Stomach (tissue), 9 donors: ENCODE results near the gene CD59. TPM values are rescaled to one million over a fixed set of nuclear protein-coding genes. Genes with fewer than 3 reads are reported as not detected.

Source experiments
- DNase-seq, 2 donors: peaks; one replicate each; pipeline versions ENCODE4 v3.0.0 to v3.0.0-alpha.2; 2013 to 2019
- H3K27ac ChIP-seq, 5 donors: fragments of 200-600 bp in 4 of 5; sonication (generic) in 4 of 5; one replicate each; pipeline ENCODE4 v1.5.1; 2013 to 2019; ENCODE audit warnings: mild to moderate bottlenecking in 1 of 5, moderate library complexity in 1 of 5
- H3K27me3 ChIP-seq, 3 donors: fragments of 200-600 bp; sonication (generic); one replicate each; pipeline ENCODE4 v1.5.1; 2017 to 2019; ENCODE audit warnings: mixed run types in 1 of 3
- H3K36me3 ChIP-seq, 4 donors: fragments of 200-600 bp; sonication (generic); 1 replicate in 3 of 4; 2 replicates in 1 of 4; pipeline ENCODE4 v1.5.1; 2016 to 2019
- H3K4me1 ChIP-seq, 4 donors: fragments of 200-600 bp; sonication (generic); one replicate each; pipeline ENCODE4 v1.5.1; 2016 to 2019
- H3K4me3 ChIP-seq, 4 donors: fragments of 200-600 bp; sonication (generic) in 3 of 4; one replicate each; pipeline ENCODE4 v1.5.1; 2016 to 2019; ENCODE audit warnings: mild to moderate bottlenecking in 1 of 4
- H3K9me3 ChIP-seq, 4 donors: fragments of 200-600 bp; sonication (generic); one replicate each; pipeline ENCODE4 v1.5.1; 2016 to 2019
- CTCF ChIP-seq, 7 experiments: fragments of 450-650 bp in 4 of 7; fragments of 200-600 bp in 3 of 7; sonication (generic) in 3 of 7; IDR thresholded peaks; one replicate each; pipeline ENCODE4 v1.5.1; 2016 to 2019; ENCODE audit warnings: antibody characterized with exemption in 7 of 7, control low read depth in 2 of 7, mild to moderate bottlenecking in 1 of 7
- EP300 ChIP-seq: sonication (generic); formaldehyde crosslinking; IDR thresholded peaks from one replicate; pipeline ENCODE4 v1.6.1; 2017; ENCODE audit warnings: antibody characterized with exemption
- POLR2A ChIP-seq, 4 donors: fragments of 450-650 bp; IDR thresholded peaks; one replicate each; pipeline ENCODE4 v1.6.1; 2016; ENCODE audit warnings: antibody characterized with exemption in 4 of 4, control low read depth in 2 of 4, mild to moderate bottlenecking in 1 of 4, moderate library complexity in 1 of 4
- POLR2AphosphoS5 ChIP-seq, 3 donors: sonication (generic); formaldehyde crosslinking; IDR thresholded peaks; one replicate each; pipeline ENCODE4 v1.6.1; 2016; ENCODE audit warnings: antibody characterized with exemption in 3 of 3
- WGBS, 5 donors: extraction: QIAGEN DNeasy Blood & Tissue Kit in 3 of 5; methylation state at CpG; one replicate each; pipeline versions ENCODE4 v1.1.5 to v1.1.7; 2013 to 2018; 5-methylcytosine and 5-hydroxymethylcytosine counted together
- intact Hi-C: fragments of 100-400 bp; cut with DNase I; formaldehyde crosslinking; loops from one replicate; pipeline ENCODE4 v1.15.1; 2023; ENCODE audit warnings: low total_unique reads
- polyA plus RNA-seq, 3 donors: library from polyadenylated mRNA; stranded (reverse); fragments of 200-250 nt; gene quantifications; one replicate each; pipeline ENCODE4 v1.2.3, GENCODE V29; 2013
- total RNA-seq, 5 donors: library from RNA; depleted of rRNA; stranded (reverse); fragments of >200 nt; gene quantifications; one replicate each; pipeline versions ENCODE4 v1.1.0 to v1.2.3, GENCODE V29; 2014 to 2016
- donor health status: healthy with polysubstance abuse.
- donor health status: Bipolar disorder and iron deficiency.
- donor health status: healthy.

The CD59 gene
- total and polyA plus RNA-seq, 8 donors: 6.4 to 225 (median 138) TPM

- Histone ChIP-seq H3K4me1 (peaks cover 44 to 97% (median 58%) of the 10 kb centered on the region in 4 donors), H3K27me3 (no peaks in the 10 kb centered on the region), H3K4me3 (peak within 1 kb of the TSS; percentile 49 to 62 (median 58)), H3K27ac (peak within 1 kb of the TSS; percentile 85 to 90 (median 87)), H3K36me3 (peaks cover under 1 to 12% (median 9%) of the 10 kb centered on the region in 4 donors), H3K9me3 (no peaks in the 10 kb centered on the region)
- intact Hi-C loops: no loop called here
- peak; percentile 97 to 99 for DNase-seq
- TF ChIP-seq POLR2A (IDR thresholded peaks at IDR 0.05) (no peak), EP300 (no peak), POLR2AphosphoS5 (IDR thresholded peaks at IDR 0.05) (peak in 2 of 3 donors; percentile 76 to 93)
- WGBS, 5 donors: 0 to 1% (median 1%) methylated on average over 30 to 72 of the region's 72 CpGs
Observed at GRCh38 chr11:33700502-33701271, 35.5 kb downstream of the CD59 start, which contains the start of gene C11orf91. C11orf91 (minus strand) TSS chr11:33700826; CDS start chr11:33700740, 86 bp downstream.

GRCh38 chr11:33700063-33700501 lies 36.1 kb downstream of the CD59 start:
- intact Hi-C loops: no loop called here

DNA sequence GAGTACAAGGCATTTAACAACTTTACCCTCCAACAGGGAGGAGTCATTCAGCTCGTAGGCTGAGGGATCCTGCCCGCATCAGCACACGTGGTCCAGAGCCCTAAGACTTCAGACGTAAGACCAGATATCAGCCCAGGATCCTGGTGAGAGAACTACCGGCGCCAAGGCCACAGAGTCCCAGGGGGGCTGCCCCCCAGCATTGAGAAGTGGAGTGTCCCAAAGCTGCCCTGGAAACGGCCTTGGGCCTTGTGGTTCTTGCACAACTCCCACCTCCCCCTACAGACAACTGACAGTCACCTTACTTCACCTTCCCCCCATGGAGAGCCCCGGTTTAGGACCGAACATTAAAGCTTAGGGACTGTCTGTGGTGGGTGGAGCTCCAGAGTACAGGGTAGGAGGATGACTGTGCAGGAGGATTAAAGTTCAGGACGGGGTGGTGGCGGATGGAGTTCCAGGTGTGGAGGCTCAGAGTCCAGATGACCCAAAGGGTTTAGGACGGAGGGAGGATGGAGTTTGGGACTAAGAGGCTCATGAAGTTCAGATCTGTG lies 36.6 kb downstream of the CD59 start:
- Histone ChIP-seq H3K4me1 (peaks cover 44 to 97% (median 66%) of the 10 kb centered on the region in 4 donors), H3K27me3 (no peaks in the 10 kb centered on the region), H3K9me3 (no peaks in the 10 kb centered on the region), H3K36me3 (peaks cover 0 to 1% (median under 1%) of the 10 kb centered on the region in 4 donors), H3K4me3 (peak overlapping the region in 1 of 4 donors; percentile 62), H3K27ac (peak overlapping the region; percentile 20 to 90 (median 87))
- intact Hi-C loops: no loop called here
- TF ChIP-seq POLR2AphosphoS5 (IDR thresholded peaks at IDR 0.05): no peak
- TF ChIP-seq POLR2A (IDR thresholded peaks at IDR 0.05): no peak
- no peak for TF ChIP-seq EP300
- no peak for TF ChIP-seq CTCF (IDR thresholded peaks at IDR 0.05)
- DNase-seq: peak in 1 of 2 donors; percentile 35
- 74 to 80% (median 74%) methylated on average over 12 of the region's 12 CpGs for WGBS, 5 donors

More at GRCh38 chr11:33700063-33700501, 36.1 kb downstream of the CD59 start:
- WGBS, 5 donors: 36 to 63% (median 50%) methylated on average over 14 to 25 of the region's 25 CpGs
- no peaks in the 10 kb centered on the region for H3K9me3 ChIP-seq
- peak overlapping the region; percentile 49 to 62 (median 58) for H3K4me3 ChIP-seq
- no peak for DNase-seq
- no peaks in the 10 kb centered on the region for H3K27me3 ChIP-seq
- TF ChIP-seq POLR2A (IDR thresholded peaks at IDR 0.05): no peak
- TF ChIP-seq POLR2AphosphoS5 (IDR thresholded peaks at IDR 0.05): no peak
- no peak for TF ChIP-seq EP300
- no peak for TF ChIP-seq CTCF (IDR thresholded peaks at IDR 0.05)
- H3K27ac ChIP-seq: peak overlapping the region; percentile 20 to 90 (median 87)
- peaks cover 0 to 6% (median 5%) of the 10 kb centered on the region in 4 donors for H3K36me3 ChIP-seq
- H3K4me1 ChIP-seq: peaks cover 44 to 97% (median 63%) of the 10 kb centered on the region in 4 donors

DNA sequence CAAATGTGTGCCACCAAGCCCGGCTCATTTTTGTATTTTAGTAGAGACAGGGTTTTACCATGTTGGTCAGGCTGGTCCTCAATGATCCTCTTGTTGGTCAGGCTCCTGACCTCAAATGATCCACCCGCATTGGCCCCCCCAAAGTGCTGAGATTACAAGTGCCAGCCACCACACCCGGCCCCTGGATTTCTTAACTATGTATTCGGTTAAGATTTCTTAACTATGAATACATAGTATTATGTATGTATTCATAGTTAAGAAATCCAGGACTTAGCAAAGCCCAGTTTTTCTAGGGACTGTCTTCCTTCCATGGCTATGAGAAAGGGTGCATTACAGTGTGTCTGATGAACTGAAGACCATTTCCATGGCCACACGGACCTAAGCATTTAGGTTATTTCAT lies 37.3 kb downstream of the CD59 start:
- Histone ChIP-seq H3K4me1 (peaks cover 44 to 97% (median 68%) of the 10 kb centered on the region in 4 donors), H3K36me3 (no peaks in the 10 kb centered on the region), H3K4me3 (no peak overlapping the region), H3K27ac (peak overlapping the region; percentile 7 to 88 (median 85)), H3K9me3 (no peaks in the 10 kb centered on the region), H3K27me3 (no peaks in the 10 kb centered on the region)
- no peak for DNase-seq
- intact Hi-C loops: no loop called here
- 60 to 79% (median 64%) methylated on average over 5 of the region's 5 CpGs for WGBS, 5 donors
- TF ChIP-seq CTCF (IDR thresholded peaks at IDR 0.05) (no peak), POLR2A (IDR thresholded peaks at IDR 0.05) (no peak), POLR2AphosphoS5 (IDR thresholded peaks at IDR 0.05) (no peak), EP300 (no peak)
